GM19099 (cell line): ENCODE results near the gene DGKD.

Source experiments
- POLR2A ChIP-seq: IDR thresholded peaks from 3 replicates; pipeline ENCODE4 v1.6.1; 2011; ENCODE audit warnings: low read depth; ENCODE audit not compliant: insufficient read length; ENCODE audit errors: extremely low read depth

The DGKD gene

DNA sequence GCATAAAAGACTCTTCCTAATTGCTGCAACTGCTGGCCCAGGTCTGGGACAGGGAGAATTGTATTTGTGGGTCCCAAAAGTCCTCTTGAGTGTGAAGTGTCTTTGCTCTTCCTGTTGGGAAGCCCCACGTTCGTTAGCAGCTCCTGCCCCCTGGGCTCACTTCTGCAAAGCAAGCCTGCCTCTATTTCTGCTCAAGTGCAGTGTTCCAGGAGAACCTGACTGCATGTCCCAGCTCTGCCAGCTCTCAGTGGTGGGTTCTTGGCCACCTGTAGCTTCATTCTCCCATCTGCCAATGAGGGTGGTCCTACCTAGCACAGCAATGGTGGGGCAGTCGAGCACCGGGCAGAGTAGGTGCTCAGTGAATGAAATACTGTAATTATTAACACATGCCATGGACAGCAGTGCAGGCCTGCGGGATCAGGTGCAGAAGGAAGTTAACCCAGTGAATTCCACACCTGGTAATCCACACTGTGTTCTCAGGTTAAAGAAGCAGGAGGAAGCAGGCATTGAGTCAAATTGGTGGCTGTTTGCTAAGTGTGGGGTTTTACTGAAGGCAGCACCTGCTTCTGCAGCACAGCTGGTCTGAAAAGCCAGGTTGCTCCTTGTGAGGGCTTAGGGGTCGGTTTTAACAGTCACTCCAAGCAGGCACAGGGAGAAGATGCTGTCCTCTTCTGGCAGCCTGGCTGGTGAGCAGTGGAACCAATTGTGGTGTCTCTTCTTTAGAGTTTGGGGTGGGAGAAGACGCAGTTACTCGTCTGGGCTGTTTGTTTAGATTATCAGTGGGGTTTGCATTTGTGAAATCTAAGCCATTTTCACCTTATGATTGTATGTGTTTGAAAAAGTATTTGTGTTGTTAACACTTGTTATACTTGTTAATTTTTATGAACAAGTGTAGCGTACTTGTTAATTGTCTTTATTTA is 54.3 kb downstream of the DGKD start:
- no peak for TF ChIP-seq POLR2A

DNA sequence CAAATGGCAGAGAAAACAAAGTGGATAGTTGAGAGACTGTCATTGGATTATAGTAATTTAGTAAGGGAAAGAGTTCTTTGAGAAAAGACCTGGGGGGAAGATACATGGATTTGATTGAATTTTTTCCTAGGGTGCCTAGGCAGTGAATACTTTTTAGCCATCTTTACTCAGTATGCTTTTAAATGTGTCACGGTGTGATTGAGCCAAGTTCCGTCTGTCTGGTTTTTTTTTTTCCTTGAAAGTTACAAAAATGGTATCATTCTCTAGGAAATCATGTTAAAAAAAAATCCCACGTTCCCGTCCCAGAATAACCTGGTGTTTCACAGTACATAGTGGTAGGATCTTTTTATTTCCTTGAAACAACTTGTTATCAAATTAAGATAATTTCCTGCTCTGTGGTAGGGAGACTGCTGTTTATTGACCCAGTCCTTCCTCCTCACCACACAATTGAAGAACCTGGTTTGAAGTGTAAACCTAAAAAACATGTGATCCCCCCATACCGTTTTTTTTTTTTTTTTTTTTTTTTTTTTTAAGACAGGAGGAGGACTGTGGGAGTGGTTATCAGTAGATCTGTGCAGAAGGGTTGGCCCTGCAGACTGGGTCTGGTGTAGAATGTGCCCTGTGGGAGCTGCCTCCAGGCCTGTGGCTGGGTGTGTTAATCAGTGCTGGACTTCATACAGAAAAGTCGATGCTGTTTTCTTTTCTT is 55.1 kb downstream of the DGKD start:
- no peak for TF ChIP-seq POLR2A

DNA sequence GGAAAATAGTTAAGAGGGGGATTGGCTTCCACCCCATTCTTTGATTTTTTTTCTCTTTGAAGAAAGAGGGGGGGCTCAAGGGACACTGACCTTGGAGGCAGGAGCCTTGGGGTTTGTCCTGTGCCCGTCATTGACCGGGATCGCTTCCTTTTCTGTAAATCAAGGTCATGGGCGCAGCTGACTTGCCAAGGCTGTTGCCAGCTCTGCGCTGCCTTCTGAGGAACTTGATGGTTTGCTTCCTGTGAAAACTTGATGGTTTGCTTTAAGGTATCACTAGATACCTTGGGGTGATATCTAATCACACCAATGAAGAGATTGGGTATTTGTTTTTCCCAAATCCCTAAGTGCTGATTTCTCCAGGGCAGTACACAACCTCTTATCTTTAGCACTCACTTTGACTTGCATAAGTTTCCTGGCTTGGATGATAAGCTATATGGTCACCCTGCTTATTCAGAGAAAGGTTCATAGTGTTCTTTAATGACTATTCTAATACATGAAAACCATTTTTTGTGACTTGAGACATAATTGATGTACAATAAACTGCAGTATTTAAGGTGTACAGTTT is 56.0 kb downstream of the DGKD start:
- TF ChIP-seq POLR2A: no peak

DNA sequence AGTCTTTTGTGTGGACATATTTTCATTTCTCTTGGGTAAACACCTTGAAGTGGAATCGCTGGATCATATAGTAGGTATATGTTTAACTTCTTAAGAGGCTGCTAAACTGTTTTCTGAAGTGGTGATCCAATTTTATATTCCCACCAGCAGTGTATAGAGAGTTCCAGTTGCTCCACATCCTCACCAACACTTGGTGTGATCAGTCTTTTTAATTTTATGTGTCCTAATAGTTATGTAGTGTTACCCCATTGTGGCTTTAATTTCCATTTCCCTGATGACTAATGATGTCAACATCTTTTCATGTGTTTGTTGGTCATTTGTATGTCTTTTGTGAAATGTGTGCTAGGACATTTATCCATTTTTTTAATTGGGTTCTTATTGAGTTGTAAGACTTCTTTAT is 56.9 kb downstream of the DGKD start:
- TF ChIP-seq POLR2A: no peak

DNA sequence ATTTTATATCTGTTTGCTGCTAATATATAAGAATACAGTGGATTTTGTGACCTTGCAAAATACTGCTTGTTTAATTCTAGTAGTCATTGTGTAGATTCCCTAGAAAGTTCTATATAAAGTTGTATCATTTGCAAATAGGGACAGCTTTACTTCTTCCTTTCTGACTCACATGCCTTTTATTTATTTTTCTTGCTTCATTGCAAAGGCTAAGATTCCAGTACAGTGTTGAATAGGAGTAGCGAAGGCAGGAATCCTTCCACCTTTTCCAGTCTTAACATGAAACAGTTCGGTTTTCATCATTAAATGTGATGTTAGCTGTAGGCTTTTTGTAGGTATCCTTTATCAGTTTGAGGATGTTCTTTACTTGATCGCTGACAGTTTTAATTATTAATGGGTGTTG is 58.1 kb downstream of the DGKD start:
- TF ChIP-seq POLR2A: no peak

DNA sequence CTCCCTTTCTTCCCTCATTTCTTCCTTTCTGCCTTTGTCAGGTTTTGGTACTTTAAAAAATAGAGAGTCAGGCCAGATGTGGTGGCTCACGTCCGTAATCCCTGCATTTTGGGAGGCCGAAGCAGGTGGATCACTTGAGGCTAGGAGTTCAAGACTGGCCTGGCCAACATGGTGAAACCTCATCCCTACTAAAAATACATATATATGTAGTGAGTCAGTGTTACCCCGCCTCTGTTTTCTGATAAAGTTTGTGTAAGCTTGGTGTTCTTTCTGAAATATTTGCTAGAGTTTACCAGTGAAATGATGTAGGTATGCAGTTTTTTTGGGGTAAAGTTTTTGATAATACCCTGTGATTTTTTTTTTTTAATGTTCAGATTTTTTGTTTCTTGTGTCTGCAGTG is 58.8 kb downstream of the DGKD start:
- no peak for TF ChIP-seq POLR2A

DNA sequence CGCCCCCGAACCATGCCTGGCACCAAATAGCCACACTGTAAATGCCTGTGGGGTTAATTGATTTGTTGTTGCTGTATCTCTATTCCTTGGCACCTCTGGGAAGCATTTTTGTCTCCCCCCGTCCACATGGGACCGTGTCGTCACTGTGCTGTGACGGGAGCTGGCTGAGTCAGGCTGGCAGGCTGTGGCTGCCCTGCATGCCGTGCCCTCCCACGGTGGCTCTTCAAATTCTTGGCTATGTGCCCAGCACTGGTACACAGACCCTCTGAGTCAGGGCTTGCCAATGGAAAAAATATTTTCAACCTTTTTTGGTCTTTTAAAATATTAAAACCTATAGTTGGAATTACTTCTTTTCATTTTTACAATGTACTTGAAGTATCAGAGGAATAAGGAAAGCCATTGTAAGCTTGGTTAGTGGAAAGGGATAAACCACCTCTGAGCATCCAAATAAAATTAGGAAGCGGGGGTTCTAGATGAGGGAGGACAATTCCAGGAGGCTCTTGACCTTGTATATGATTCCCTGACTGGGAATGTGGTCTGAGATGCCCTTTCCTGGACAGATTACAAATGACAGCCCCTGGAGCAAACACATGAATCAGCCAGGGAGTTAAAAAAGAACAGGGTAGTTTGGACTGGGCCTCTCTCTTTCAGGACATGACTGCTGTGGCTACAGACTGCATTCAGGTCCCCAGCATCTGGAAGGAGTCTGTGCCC is 59.4 kb downstream of the DGKD start:
- TF ChIP-seq POLR2A: no peak

DNA sequence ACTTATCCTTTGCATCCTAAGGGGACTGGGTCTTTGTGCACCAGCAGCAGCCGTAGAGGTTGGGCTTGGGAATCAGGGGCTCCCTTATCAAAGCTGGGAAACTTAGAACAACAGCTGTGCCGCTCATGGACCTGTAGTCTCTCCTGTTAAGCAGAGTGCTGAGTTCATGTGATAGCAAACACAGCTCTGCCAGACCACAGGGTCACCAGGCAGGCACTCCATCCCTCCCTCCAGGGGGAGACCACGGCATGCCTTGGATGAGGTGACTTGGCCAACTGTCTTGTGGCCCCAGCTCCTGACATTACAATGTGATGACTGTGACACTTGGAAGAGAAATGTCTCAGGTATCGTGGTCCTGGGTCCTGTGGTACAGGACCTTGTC is 60.0 kb downstream of the DGKD start:
- no peak for TF ChIP-seq POLR2A

DNA sequence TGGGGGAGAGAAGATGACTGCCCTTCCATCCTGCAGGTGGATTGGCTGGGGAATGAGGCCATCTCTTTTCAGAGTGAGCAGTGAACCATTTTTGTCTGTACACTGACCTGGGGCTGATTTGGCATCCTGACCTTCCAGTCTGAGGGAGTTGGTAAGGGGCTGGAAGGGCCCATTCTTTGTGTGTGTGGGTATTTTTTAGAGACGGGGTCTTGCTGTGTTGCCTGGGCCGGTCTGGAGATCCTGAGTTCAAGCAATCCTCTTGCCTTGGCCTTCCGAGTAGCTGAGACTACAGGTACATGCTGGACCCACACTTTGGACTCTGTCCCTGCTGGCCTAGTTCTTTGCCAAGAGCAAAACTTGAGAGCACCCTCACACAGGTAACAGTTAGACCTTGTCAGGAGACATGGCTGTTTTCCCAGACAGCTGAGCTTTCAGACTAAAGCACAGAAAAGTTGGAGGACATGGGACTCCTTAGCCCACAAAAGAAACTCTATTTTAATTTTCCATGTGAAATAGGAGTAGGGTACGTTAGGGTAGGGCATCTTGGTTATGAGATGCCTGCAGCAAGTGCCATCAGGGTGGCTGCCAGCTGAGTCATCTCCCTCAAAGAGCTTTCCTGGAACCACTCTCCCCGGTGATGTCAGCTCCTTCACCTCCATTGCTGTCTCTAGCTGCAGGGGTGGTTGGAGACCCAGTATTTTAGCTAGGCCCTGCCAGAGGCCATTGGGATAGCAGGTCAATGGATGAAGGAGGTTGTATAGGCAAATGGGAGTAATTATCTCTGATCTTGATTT is 60.7 kb downstream of the DGKD start:
- no peak for TF ChIP-seq POLR2A

DNA sequence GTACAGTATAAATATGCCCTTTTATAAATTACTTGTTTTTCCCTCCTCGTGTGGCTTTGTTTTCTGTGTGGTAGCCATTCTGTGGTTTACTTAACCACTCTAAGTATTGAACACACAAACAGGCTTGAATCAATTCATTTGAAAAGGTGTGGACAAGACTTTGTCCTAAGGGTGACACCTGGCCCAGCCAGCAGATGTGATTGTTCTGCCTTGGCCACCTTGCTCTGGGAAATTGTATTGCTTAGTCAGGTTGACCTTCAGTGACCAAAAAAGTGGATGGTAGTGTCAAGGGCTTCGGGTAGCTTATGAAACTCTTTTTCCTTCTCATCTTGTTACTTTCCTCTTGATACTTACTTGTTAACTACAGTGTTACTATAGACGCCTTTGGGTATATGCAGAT is 61.9 kb downstream of the DGKD start:
- TF ChIP-seq POLR2A: no peak

DNA sequence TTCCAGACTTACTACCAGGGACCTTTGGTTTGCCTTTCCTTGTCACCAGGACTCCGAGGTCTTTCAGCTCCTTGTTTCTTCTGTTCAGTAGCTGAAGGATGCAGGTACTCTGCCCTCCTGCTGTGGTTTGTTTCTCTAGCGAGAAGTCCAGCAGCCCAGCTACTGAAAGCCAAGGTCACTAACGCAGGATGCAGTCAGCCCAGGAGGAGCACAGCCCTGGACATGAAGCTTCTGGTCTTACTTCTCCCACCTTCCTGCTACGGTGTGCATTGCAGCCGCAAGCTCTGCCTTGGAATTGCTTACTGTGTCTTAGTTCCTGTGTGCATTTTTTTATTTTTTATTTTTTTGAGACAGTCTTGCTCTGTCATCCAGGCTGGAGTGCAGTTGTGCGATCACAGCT is 62.4 kb downstream of the DGKD start:
- no peak for TF ChIP-seq POLR2A

DNA sequence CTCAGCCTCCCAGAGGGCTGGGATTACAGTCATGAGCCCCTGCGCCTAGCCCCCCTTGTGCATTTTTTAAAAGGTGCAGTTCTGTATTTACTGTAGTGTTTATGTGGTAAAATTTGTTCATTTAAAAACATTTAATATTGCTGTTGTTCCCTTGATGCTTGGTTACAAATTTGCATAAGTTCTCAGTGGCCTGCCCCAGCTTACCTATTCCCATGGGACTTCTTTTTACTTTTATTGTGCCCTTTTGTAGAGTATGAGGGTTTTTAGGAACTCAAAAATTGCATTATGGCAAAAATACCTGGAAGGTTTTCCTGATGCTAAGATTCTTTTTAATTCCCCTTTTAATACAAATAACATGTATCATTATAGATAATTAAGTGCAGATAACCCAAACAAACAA is 63.0 kb downstream of the DGKD start:
- TF ChIP-seq POLR2A: no peak

DNA sequence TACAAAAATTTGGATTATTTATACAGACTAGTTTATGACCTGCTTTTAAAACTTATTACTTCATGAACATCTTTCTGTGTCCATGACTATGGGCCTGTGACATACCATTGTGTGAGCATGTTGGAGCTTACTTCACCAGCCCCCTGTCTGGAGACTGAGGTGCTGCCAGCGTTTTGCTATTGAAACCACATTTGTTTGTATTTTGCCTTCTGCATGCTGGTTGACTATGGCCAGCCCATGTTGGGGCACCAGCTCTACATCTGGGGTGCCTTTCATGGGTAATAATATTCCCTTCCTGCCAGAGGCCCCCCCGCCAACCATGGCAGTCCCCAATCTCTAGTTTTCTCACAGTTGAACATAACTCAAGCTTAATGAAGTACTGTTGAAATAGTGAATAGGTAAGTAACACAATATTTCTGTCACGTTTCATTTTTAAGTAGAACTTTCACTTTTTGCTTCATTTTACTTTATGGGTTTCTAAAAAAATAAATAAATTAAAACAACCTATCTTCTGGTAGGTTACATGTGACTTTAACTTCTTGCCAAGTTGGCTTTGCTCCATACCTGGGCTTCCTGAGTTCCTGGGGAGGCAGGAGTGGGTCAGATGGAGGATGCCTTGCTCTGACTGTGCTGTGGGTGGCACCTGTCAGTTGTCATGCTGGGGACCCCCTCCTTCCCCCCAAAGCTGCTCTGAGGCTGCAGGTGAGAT is 63.9 kb downstream of the DGKD start:
- no peak for TF ChIP-seq POLR2A
